ENCODE results near the gene BACH2. TPM values are rescaled to one million over a fixed set of nuclear protein-coding genes. Genes with fewer than 3 reads are reported as not detected.
A peak's percentile ranks its signal among the peaks of the same experiment; 100 is the strongest.

The BACH2 gene
- total and polyA plus RNA-seq, 2 donors (not counting 1 experiment from before 2014, with no cell fraction given), result 2.2 to 2.6 TPM

DNA sequence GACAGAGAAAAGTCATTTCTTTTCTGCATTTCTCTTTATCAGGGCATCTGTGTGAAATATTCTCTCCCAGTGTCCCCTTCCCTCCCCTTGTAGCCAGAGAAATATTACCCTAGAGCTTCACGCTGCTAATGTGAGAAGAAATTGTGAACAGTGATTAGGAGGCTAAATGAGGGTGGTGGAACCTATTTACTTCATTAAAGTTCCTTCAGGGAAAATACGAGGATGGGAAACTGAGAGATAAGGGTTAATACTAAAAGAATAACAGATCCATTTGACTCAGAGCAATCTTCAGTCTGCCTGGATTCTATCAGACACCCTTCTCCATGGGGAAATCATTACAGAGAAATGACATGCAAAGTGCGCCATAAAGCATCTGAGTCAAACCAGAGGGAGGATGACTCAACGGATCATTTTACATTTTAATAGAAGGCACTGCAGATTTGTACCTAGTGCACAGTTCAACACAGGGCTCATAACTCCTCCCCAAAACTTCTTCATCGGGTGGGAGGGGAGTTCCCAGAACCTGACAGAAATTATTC lies 271.1 kb downstream of the BACH2 start:
- H3K36me3 ChIP-seq (ENCODE audit: control insufficient read depth, insufficient read depth, low read length), result no peaks in the 10 kb centered on the region
- H3K4me2 ChIP-seq (ENCODE audit: extremely low read depth, insufficient read depth, low read length), result peak overlapping the region; percentile 63
- no peaks in the 10 kb centered on the region for H3K27me3 ChIP-seq (ENCODE audit: control insufficient read depth, insufficient read depth, low read length)
- no peaks in the 10 kb centered on the region for H3K9me3 ChIP-seq (ENCODE audit: control insufficient read depth, insufficient read depth, low read depth, low read length)
- no peak overlapping the region for H3K9ac ChIP-seq (ENCODE audit: insufficient read depth, low read length)
- H3K27ac ChIP-seq (ENCODE audit: insufficient read depth, low read length), result peak overlapping the region; percentile 67
- peaks cover 6% of the 10 kb centered on the region for H3K4me1 ChIP-seq (ENCODE audit: control insufficient read depth, extremely low read depth, insufficient read depth, low read length)
- TF ChIP-seq, protein P1, sequence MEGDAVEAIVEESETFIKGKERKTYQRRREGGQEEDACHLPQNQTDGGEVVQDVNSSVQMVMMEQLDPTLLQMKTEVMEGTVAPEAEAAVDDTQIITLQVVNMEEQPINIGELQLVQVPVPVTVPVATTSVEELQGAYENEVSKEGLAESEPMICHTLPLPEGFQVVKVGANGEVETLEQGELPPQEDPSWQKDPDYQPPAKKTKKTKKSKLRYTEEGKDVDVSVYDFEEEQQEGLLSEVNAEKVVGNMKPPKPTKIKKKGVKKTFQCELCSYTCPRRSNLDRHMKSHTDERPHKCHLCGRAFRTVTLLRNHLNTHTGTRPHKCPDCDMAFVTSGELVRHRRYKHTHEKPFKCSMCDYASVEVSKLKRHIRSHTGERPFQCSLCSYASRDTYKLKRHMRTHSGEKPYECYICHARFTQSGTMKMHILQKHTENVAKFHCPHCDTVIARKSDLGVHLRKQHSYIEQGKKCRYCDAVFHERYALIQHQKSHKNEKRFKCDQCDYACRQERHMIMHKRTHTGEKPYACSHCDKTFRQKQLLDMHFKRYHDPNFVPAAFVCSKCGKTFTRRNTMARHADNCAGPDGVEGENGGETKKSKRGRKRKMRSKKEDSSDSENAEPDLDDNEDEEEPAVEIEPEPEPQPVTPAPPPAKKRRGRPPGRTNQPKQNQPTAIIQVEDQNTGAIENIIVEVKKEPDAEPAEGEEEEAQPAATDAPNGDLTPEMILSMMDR (conservative IDR thresholded peaks at IDR 0.05 in 1 of 2, IDR thresholded peaks at IDR 0.05 in 1 of 2; ENCODE audit: low read depth in 1 of 2, low read length in 2 of 2), result no peak
- no peak for TF ChIP-seq EZH2 (IDR thresholded peaks at IDR 0.05; ENCODE audit: low read length, missing control alignments)
- H4K20me1 ChIP-seq (ENCODE audit: control insufficient read depth, extremely low read depth, insufficient read depth, low read length), result no peaks in the 10 kb centered on the region
- H3K79me2 ChIP-seq (ENCODE audit: control insufficient read depth, insufficient read depth, low read length), result no peaks in the 10 kb centered on the region
- peak; percentile 92 to 96 for DNase-seq (ENCODE audit: low read depth in 2 of 2)
- H2AFZ ChIP-seq (ENCODE audit: low read length), result no peak overlapping the region
- H3K4me3 ChIP-seq (replicated peaks in 1 of 4; ENCODE audit: control extremely low read depth in 1 of 4, insufficient read depth in 1 of 4, low read depth in 3 of 4, low read length in 4 of 4), result no peak overlapping the region

DNA sequence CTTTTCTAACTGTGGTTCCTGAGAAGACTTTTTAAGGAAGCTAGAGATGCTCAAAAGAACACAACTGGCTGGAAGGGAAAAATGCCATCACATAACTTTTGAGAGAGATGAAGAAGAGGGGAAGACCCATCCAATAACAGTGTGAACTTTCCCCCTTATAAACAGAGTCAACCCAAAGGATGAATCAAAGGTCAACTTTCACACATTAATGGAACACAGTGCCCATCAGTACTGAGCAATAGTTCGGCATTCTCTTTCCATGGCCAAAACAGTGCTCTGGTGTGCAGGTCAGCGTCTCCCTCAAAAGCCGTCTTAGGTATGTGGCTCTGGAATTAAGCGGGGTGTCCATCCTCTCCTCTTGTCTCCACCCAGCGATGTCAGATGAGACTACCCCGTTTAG lies 272.0 kb downstream of the BACH2 start:
- H3K27me3 ChIP-seq (ENCODE audit: control insufficient read depth, insufficient read depth, low read length), result no peaks in the 10 kb centered on the region
- no peak overlapping the region for H3K4me3 ChIP-seq (replicated peaks in 1 of 4; ENCODE audit: control extremely low read depth in 1 of 4, insufficient read depth in 1 of 4, low read depth in 3 of 4, low read length in 4 of 4)
- no peak overlapping the region for H3K4me2 ChIP-seq (ENCODE audit: extremely low read depth, insufficient read depth, low read length)
- no peak overlapping the region for H3K27ac ChIP-seq (ENCODE audit: insufficient read depth, low read length)
- H2AFZ ChIP-seq (ENCODE audit: low read length), result no peak overlapping the region
- TF ChIP-seq, protein P1 (conservative IDR thresholded peaks at IDR 0.05 in 1 of 2, IDR thresholded peaks at IDR 0.05 in 1 of 2; ENCODE audit: low read depth in 1 of 2, low read length in 2 of 2), result no peak
- TF ChIP-seq EZH2 (IDR thresholded peaks at IDR 0.05; ENCODE audit: low read length, missing control alignments), result no peak
- H3K9ac ChIP-seq (ENCODE audit: insufficient read depth, low read length), result no peak overlapping the region
- no peak for DNase-seq (ENCODE audit: low read depth in 2 of 2)
- no peaks in the 10 kb centered on the region for H4K20me1 ChIP-seq (ENCODE audit: control insufficient read depth, extremely low read depth, insufficient read depth, low read length)
- no peaks in the 10 kb centered on the region for H3K79me2 ChIP-seq (ENCODE audit: control insufficient read depth, insufficient read depth, low read length)
- no peaks in the 10 kb centered on the region for H3K36me3 ChIP-seq (ENCODE audit: control insufficient read depth, insufficient read depth, low read length)
- H3K4me1 ChIP-seq (ENCODE audit: control insufficient read depth, extremely low read depth, insufficient read depth, low read length), result peaks cover 6% of the 10 kb centered on the region
- no peaks in the 10 kb centered on the region for H3K9me3 ChIP-seq (ENCODE audit: control insufficient read depth, insufficient read depth, low read depth, low read length)

- no peak for DNase-seq (ENCODE audit: low read depth in 2 of 2)
- H3K27me3 ChIP-seq (ENCODE audit: control insufficient read depth, insufficient read depth, low read length), result no peaks in the 10 kb centered on the region
- no peak overlapping the region for H3K4me2 ChIP-seq (ENCODE audit: extremely low read depth, insufficient read depth, low read length)
- H4K20me1 ChIP-seq (ENCODE audit: control insufficient read depth, extremely low read depth, insufficient read depth, low read length), result no peaks in the 10 kb centered on the region
- H3K27ac ChIP-seq (ENCODE audit: insufficient read depth, low read length), result no peak overlapping the region
- peaks cover 6% of the 10 kb centered on the region for H3K4me1 ChIP-seq (ENCODE audit: control insufficient read depth, extremely low read depth, insufficient read depth, low read length)
- TF ChIP-seq, protein P1 (conservative IDR thresholded peaks at IDR 0.05 in 1 of 2, IDR thresholded peaks at IDR 0.05 in 1 of 2; ENCODE audit: low read depth in 1 of 2, low read length in 2 of 2), result no peak
- TF ChIP-seq EZH2 (IDR thresholded peaks at IDR 0.05; ENCODE audit: low read length, missing control alignments), result no peak
- H3K9me3 ChIP-seq (ENCODE audit: control insufficient read depth, insufficient read depth, low read depth, low read length), result no peaks in the 10 kb centered on the region
- no peak overlapping the region for H2AFZ ChIP-seq (ENCODE audit: low read length)
- H3K4me3 ChIP-seq (replicated peaks in 1 of 4; ENCODE audit: control extremely low read depth in 1 of 4, insufficient read depth in 1 of 4, low read depth in 3 of 4, low read length in 4 of 4), result no peak overlapping the region
- H3K9ac ChIP-seq (ENCODE audit: insufficient read depth, low read length), result no peak overlapping the region
- H3K36me3 ChIP-seq (ENCODE audit: control insufficient read depth, insufficient read depth, low read length), result no peaks in the 10 kb centered on the region
- H3K79me2 ChIP-seq (ENCODE audit: control insufficient read depth, insufficient read depth, low read length), result no peaks in the 10 kb centered on the region
These were observed 274.9 kb downstream of the BACH2 start for GRCh38 chr6:90021711-90022110.

Measured in fibroblast of lung (primary cell).